ENCODE data around the gene ZBTB16. TPM values are rescaled to one million over a fixed set of nuclear protein-coding genes. Genes with fewer than 3 reads are reported as not detected.

The ZBTB16 gene
- polyA plus RNA-seq, 3 donors, result 4.1 to 12.3 (median 8.3) TPM

- no peak for DNase-seq
- Mint-ChIP-seq H3K4me3 (no peak overlapping the region), H3K36me3 (no peaks in the 10 kb centered on the region), H3K9me3 (no peaks in the 10 kb centered on the region), H3K27ac (no peak overlapping the region), H3K4me1 (peaks cover 2% of the 10 kb centered on the region), H3K27me3 (ENCODE audit: low read depth in 3 of 3) (peaks cover 2 to 9% (median 8%) of the 10 kb centered on the region in 3 donors)
- Histone ChIP-seq H3K9ac (ENCODE audit: insufficient read depth, low read length, poor library complexity, severe bottlenecking) (no peak overlapping the region), H4K20me1 (ENCODE audit: insufficient read depth, low read length) (no peaks in the 10 kb centered on the region), H3K27me3 (ENCODE audit: control insufficient read depth in 2 of 2, insufficient read depth in 2 of 2, low read length in 2 of 2) (peaks cover 0 to 7% of the 10 kb centered on the region in 2 donors), H3K4me3 (replicated peaks in 1 of 3; ENCODE audit: low read depth in 2 of 3, low read length in 3 of 3) (no peak overlapping the region), H3K36me3 (replicated peaks in 1 of 2; ENCODE audit: control insufficient read depth in 1 of 2, insufficient read depth in 2 of 2, low read length in 2 of 2) (no peaks in the 10 kb centered on the region), H3K27ac (ENCODE audit: low read depth in 1 of 2, low read length in 2 of 2) (no peak overlapping the region), H3K4me1 (ENCODE audit: control insufficient read depth in 1 of 2, insufficient read depth in 2 of 2, low read length in 2 of 2) (no peaks in the 10 kb centered on the region), H3K79me2 (ENCODE audit: insufficient read depth, low read length) (no peaks in the 10 kb centered on the region), H3K4me2 (replicated peaks; ENCODE audit: extremely low read depth, low read length, poor library complexity, severe bottlenecking) (no peak overlapping the region), H2AFZ (ENCODE audit: insufficient read depth, low read depth, low read length, poor library complexity, severe bottlenecking) (no peak overlapping the region), H3K9me3 (replicated peaks in 1 of 2; ENCODE audit: control insufficient read depth in 1 of 2, insufficient read depth in 1 of 2, low read length in 2 of 2) (no peaks in the 10 kb centered on the region)
- intact Hi-C loops (cut with micrococcal nuclease), result no loop called here
- TF ChIP-seq CTCF (IDR thresholded peaks at IDR 0.05), result no peak
- 91% methylated on average over 3 of the region's 5 CpGs for WGBS (ENCODE audit: insufficient coverage)
These were observed 7.4 kb upstream of the ZBTB16 start for GRCh38 chr11:114052160-114052559.

- no peak for TF ChIP-seq CTCF (IDR thresholded peaks at IDR 0.05)
- H4K20me1 ChIP-seq (ENCODE audit: insufficient read depth, low read length), result no peaks in the 10 kb centered on the region
- 100% methylated on average over 1 of the region's 2 CpGs for WGBS (ENCODE audit: insufficient coverage)
- H3K9ac ChIP-seq (ENCODE audit: insufficient read depth, low read length, poor library complexity, severe bottlenecking), result no peak overlapping the region
- intact Hi-C loops (cut with micrococcal nuclease), result no loop called here
- Mint-ChIP-seq H3K27ac (no peak overlapping the region), H3K9me3 (peaks cover 0 to 6% (median 0%) of the 10 kb centered on the region in 7 donors), H3K27me3 (ENCODE audit: low read depth in 3 of 3) (peaks cover 12 to 21% (median 21%) of the 10 kb centered on the region in 3 donors), H3K4me1 (peaks cover 3% of the 10 kb centered on the region), H3K36me3 (no peaks in the 10 kb centered on the region), H3K4me3 (no peak overlapping the region)
- peaks cover 8 to 19% of the 10 kb centered on the region in 2 donors for H3K27me3 ChIP-seq (ENCODE audit: control insufficient read depth in 2 of 2, insufficient read depth in 2 of 2, low read length in 2 of 2)
- peaks cover 2 to 3% of the 10 kb centered on the region in 2 donors for H3K4me1 ChIP-seq (ENCODE audit: control insufficient read depth in 1 of 2, insufficient read depth in 2 of 2, low read length in 2 of 2)
- no peak overlapping the region for H3K4me2 ChIP-seq (replicated peaks; ENCODE audit: extremely low read depth, low read length, poor library complexity, severe bottlenecking)
- H3K36me3 ChIP-seq (replicated peaks in 1 of 2; ENCODE audit: control insufficient read depth in 1 of 2, insufficient read depth in 2 of 2, low read length in 2 of 2), result no peaks in the 10 kb centered on the region
- H3K79me2 ChIP-seq (ENCODE audit: insufficient read depth, low read length), result no peaks in the 10 kb centered on the region
- DNase-seq, result no peak
- H3K4me3 ChIP-seq (replicated peaks in 1 of 3; ENCODE audit: low read depth in 2 of 3, low read length in 3 of 3), result no peak overlapping the region
- no peak overlapping the region for H2AFZ ChIP-seq (ENCODE audit: insufficient read depth, low read depth, low read length, poor library complexity, severe bottlenecking)
- no peak overlapping the region for H3K27ac ChIP-seq (ENCODE audit: low read depth in 1 of 2, low read length in 2 of 2)
- H3K9me3 ChIP-seq (replicated peaks in 1 of 2; ENCODE audit: control insufficient read depth in 1 of 2, insufficient read depth in 1 of 2, low read length in 2 of 2), result no peaks in the 10 kb centered on the region
These were observed 6.1 kb upstream of the ZBTB16 start for GRCh38 chr11:114053406-114053805.
